HPDE6-E6E7 (cell line): ENCODE measurements around the gene KIF14.
"Not testable (repeated sequence)": the region's sequence is repeated elsewhere in the genome, so short reads cannot be mapped to it uniquely, and the experiment has no call there.

ENCODE experiments used
- DNase-seq: peaks from one replicate; pipeline ENCODE4 v3.0.0; 2011; ENCODE audit warnings: missing footprints; ENCODE audit errors: extremely low spot score

KIF14 gene

GRCh38 chr1:200631375-200631774 is 10.8 kb upstream of the KIF14 start:
- DNase-seq: no peak

GRCh38 chr1:200630515-200630899 is 10.0 kb upstream of the KIF14 start:
- not testable (repeated sequence) for DNase-seq

GRCh38 chr1:200629876-200630514 is 9.4 kb upstream of the KIF14 start:
- DNase-seq: no peak

GRCh38 chr1:200628223-200628881 is 7.8 kb upstream of the KIF14 start:
- DNase-seq: no peak

GRCh38 chr1:200627575-200628222 is 7.1 kb upstream of the KIF14 start:
- no peak for DNase-seq

- DNase-seq: no peak
Measured at GRCh38 chr1:200626853-200627534, 6.4 kb upstream of the KIF14 start.

- peak; percentile 56 for DNase-seq
Measured at GRCh38 chr1:200625381-200625824, 4.9 kb upstream of the KIF14 start.

GRCh38 chr1:200624679-200625335 is 4.3 kb upstream of the KIF14 start:
- no peak for DNase-seq

- DNase-seq: no peak
Measured at GRCh38 chr1:200619894-200620272, 668 bp downstream of the KIF14 start.

GRCh38 chr1:200610846-200611245 is 9.7 kb downstream of the KIF14 start:
- DNase-seq: no peak

- no peak for DNase-seq
Measured at GRCh38 chr1:200602632-200603031, 17.9 kb downstream of the KIF14 start.

GRCh38 chr1:200590001-200590400 is 30.6 kb downstream of the KIF14 start:
- DNase-seq: no peak

- no peak for DNase-seq
Measured at GRCh38 chr1:200588698-200589097, 31.9 kb downstream of the KIF14 start.

GRCh38 chr1:200564319-200564718 is 56.2 kb downstream of the KIF14 start:
- DNase-seq: no peak

GRCh38 chr1:200561856-200562214 is 58.7 kb downstream of the KIF14 start:
- DNase-seq: no peak

GRCh38 chr1:200558866-200559459 is 61.6 kb downstream of the KIF14 start:
- DNase-seq: peak; percentile 8

- no peak for DNase-seq
Measured at GRCh38 chr1:200556002-200556401, 64.5 kb downstream of the KIF14 start.

GRCh38 chr1:200552737-200553136 is 67.8 kb downstream of the KIF14 start:
- not testable (repeated sequence) for DNase-seq

GRCh38 chr1:200550367-200550766 is 70.2 kb downstream of the KIF14 start:
- peak; percentile 46 for DNase-seq

- DNase-seq: no peak
Measured at GRCh38 chr1:200547386-200547785, 73.2 kb downstream of the KIF14 start.

- no peak for DNase-seq
Measured at GRCh38 chr1:200546577-200546976, 74.0 kb downstream of the KIF14 start.

GRCh38 chr1:200542162-200542561 is 78.4 kb downstream of the KIF14 start:
- DNase-seq: no peak
